Nephron (organoid): ENCODE results near the gene GSTM1.
A peak's percentile ranks its signal among the peaks of the same experiment; 100 is the strongest.

ENCODE experiments used
- H3K27ac Mint-ChIP-seq, 3 experiments: 2 replicates each; pipeline ENCODE4 v1.8.0; 2020; ENCODE audit warnings: mixed read lengths in 3 of 3, mild to moderate bottlenecking in 2 of 3, moderate library complexity in 1 of 3
- H3K27me3 Mint-ChIP-seq: 2 replicates; pipeline ENCODE4 v1.8.0; 2021; ENCODE audit warnings: low read depth, mild to moderate bottlenecking, moderate library complexity, mixed read lengths
- H3K36me3 Mint-ChIP-seq: 2 replicates; pipeline ENCODE4 v1.8.0; 2020; ENCODE audit warnings: low read depth, mixed read lengths
- H3K4me1 Mint-ChIP-seq: 2 replicates; pipeline ENCODE4 v1.8.0; 2020; ENCODE audit warnings: mixed read lengths
- H3K4me3 Mint-ChIP-seq, 3 experiments: 2 replicates each; pipeline ENCODE4 v1.8.0; 2020; ENCODE audit warnings: mild to moderate bottlenecking in 3 of 3, mixed read lengths in 3 of 3, moderate library complexity in 2 of 3
- H3K9me3 Mint-ChIP-seq: 2 replicates; pipeline ENCODE4 v1.8.0; 2020; ENCODE audit warnings: mixed read lengths
- TF ChIP-seq, protein P1 (sequence below), 3 experiments: fragments of 200-600 bp; sonication (generic); IDR thresholded peaks; one replicate each; pipeline ENCODE4 v1.5.0; 2021; ENCODE audit warnings: antibody characterized with exemption in 3 of 3; ENCODE audit not compliant: unreplicated experiment in 3 of 3

GSTM1 gene

DNA sequence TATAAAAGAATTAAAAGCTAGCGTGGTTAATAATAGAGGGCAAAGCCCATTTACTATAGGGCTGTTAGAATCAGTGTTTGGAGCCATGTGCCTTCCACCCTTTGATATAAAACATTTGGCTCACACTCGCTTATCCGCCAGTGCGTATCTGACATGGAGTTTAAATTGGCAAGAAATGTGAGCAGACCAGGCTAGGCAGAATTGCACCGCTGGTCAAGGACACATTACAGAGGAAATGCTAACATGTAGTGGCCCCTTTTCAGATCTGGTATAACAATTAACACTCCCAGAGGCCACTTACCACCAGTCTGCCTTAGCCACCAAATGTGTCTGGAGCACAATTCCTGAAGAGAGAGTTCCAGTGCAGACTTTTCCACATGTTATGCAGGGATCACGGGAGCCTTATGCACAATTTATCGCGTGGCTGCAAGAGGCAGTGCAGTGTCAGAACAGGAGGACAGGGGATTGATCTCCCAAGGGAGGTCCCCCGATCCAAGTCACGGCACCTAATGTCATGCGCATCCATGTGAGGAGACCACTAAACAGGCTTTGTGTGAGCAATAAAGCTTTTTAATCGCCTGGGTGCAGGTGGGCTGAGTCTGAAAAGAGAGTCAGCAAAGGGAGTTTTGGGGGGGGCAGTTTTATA, 39.2 kb downstream of the GSTM1 start:
- Mint-ChIP-seq H3K36me3 (no peaks in the 10 kb centered on the region), H3K9me3 (no peaks in the 10 kb centered on the region), H3K4me1 (peaks cover 23% of the 10 kb centered on the region), H3K27me3 (peaks cover 5% of the 10 kb centered on the region), H3K27ac (peak overlapping the region; percentile 12 to 78 (median 73)), H3K4me3 (no peak overlapping the region)
- TF ChIP-seq, protein P1, sequence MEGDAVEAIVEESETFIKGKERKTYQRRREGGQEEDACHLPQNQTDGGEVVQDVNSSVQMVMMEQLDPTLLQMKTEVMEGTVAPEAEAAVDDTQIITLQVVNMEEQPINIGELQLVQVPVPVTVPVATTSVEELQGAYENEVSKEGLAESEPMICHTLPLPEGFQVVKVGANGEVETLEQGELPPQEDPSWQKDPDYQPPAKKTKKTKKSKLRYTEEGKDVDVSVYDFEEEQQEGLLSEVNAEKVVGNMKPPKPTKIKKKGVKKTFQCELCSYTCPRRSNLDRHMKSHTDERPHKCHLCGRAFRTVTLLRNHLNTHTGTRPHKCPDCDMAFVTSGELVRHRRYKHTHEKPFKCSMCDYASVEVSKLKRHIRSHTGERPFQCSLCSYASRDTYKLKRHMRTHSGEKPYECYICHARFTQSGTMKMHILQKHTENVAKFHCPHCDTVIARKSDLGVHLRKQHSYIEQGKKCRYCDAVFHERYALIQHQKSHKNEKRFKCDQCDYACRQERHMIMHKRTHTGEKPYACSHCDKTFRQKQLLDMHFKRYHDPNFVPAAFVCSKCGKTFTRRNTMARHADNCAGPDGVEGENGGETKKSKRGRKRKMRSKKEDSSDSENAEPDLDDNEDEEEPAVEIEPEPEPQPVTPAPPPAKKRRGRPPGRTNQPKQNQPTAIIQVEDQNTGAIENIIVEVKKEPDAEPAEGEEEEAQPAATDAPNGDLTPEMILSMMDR (IDR thresholded peaks at IDR 0.05; ENCODE audit: unreplicated experiment in 3 of 3), result no peak

DNA sequence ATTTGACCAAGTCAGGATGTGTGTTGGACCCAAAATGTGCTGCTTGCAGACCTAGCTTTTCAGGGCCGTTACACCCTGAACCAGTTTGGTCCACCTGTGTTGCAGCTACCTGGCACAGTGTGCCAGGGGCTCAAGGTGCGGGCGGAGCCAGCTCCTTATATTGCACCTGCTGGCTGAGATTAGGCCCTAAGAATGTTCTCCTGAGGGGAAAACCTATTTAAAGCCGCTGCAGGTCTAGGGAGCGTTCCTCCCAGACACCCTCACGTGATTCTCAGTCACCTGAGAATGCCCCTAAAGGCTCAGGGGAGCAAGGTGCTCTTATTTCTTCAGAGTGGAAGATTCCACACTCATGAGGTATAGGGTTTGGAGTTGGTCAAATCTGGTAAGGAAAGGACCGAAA, 41.3 kb downstream of the GSTM1 start:
- H3K9me3 Mint-ChIP-seq, result no peaks in the 10 kb centered on the region
- peak overlapping the region in 2 of 3 experiments; percentile 72 to 86 for H3K27ac Mint-ChIP-seq
- peaks cover 43% of the 10 kb centered on the region for H3K4me1 Mint-ChIP-seq
- H3K4me3 Mint-ChIP-seq, result no peak overlapping the region
- H3K27me3 Mint-ChIP-seq, result peaks cover 5% of the 10 kb centered on the region
- H3K36me3 Mint-ChIP-seq, result no peaks in the 10 kb centered on the region
- TF ChIP-seq, protein P1 (IDR thresholded peaks at IDR 0.05; ENCODE audit: unreplicated experiment in 3 of 3), result no peak

DNA sequence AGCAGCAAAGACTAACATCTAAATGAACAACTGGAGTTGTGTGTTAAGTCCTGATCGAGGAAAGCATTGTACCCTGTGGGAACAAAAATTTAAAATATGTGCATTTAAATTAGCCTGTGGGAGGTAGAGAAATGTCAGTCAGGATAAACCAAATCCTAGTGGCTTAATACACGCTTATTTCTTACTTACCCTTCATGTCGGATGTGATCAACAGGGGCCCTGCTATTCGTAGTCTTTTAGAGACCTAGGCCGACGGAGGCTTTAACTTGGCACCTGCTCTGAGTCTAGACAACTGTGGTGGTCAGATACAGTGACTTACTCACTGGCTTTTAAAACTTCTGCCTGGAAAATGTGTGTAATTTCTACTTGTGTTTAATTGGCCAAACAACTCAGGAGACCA, 43.0 kb downstream of the GSTM1 start:
- Mint-ChIP-seq H3K36me3 (peaks cover 14% of the 10 kb centered on the region), H3K9me3 (no peaks in the 10 kb centered on the region), H3K27me3 (peaks cover 5% of the 10 kb centered on the region), H3K27ac (peak overlapping the region; percentile 63 to 93 (median 81)), H3K4me1 (peaks cover 47% of the 10 kb centered on the region), H3K4me3 (no peak overlapping the region)
- TF ChIP-seq, protein P1 (IDR thresholded peaks at IDR 0.05; ENCODE audit: unreplicated experiment in 3 of 3), result no peak

DNA sequence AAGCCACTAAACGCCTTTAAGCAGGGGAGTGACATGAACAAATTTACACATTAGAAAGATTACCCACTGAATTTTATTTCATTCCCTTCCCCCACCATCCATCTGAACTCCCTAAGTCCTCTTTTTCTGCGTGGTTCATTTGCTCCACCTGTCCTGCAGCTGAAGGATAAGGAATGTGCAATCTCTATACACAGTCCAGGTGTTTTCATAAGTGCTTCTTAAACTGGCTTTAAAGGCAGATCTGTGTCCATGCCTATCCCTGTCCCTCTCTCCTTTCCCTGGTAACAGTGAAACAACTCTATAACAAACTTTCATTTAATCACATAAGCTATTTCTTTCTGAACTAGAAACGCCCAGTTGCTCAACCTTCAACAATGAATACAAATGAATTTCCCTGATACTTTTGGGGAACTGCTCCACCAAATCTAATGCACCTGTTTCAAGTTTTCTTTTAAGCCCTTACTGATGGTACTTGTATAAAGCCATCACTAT, 44.8 kb downstream of the GSTM1 start:
- H3K4me1 Mint-ChIP-seq, result peaks cover 37% of the 10 kb centered on the region
- H3K27me3 Mint-ChIP-seq, result peaks cover 5% of the 10 kb centered on the region
- peak overlapping the region; percentile 23 to 93 (median 81) for H3K27ac Mint-ChIP-seq
- no peaks in the 10 kb centered on the region for H3K9me3 Mint-ChIP-seq
- H3K36me3 Mint-ChIP-seq, result peaks cover 25% of the 10 kb centered on the region
- H3K4me3 Mint-ChIP-seq, result peak overlapping the region; percentile 3 to 40 (median 9)
- TF ChIP-seq, protein P1 (IDR thresholded peaks at IDR 0.05; ENCODE audit: unreplicated experiment in 3 of 3), result no peak

GRCh38 chr1:109733236-109733870, 45.7 kb downstream of the GSTM1 start:
- H3K27ac Mint-ChIP-seq, result peak overlapping the region; percentile 23 to 93 (median 81)
- peak overlapping the region; percentile 3 to 48 (median 33) for H3K4me3 Mint-ChIP-seq
- TF ChIP-seq, protein P1 (IDR thresholded peaks at IDR 0.05; ENCODE audit: unreplicated experiment in 3 of 3), result no peak
- no peaks in the 10 kb centered on the region for H3K9me3 Mint-ChIP-seq
- H3K27me3 Mint-ChIP-seq, result peaks cover 5% of the 10 kb centered on the region
- H3K36me3 Mint-ChIP-seq, result peaks cover 35% of the 10 kb centered on the region
- peaks cover 37% of the 10 kb centered on the region for H3K4me1 Mint-ChIP-seq
